Trophoblast cell (in vitro differentiated cells and primary cell): ENCODE data around the gene MUC12.

Experiments
- DNase-seq, 2 donors: peaks; one replicate each; pipeline ENCODE4 v3.0.0-alpha.2; 2016
- H2AFZ ChIP-seq: 2 replicates; pipeline ENCODE4 v1.6.1; 2013; ENCODE audit warnings: low read length, moderate library complexity, mild to moderate bottlenecking; ENCODE audit not compliant: insufficient read depth, poor library complexity
- H2AK5ac ChIP-seq: 2 replicates; pipeline ENCODE4 v1.6.1; 2013; ENCODE audit warnings: mild to moderate bottlenecking, low read length
- H2BK120ac ChIP-seq: 2 replicates; pipeline ENCODE4 v1.6.1; 2013; ENCODE audit warnings: low read length, mild to moderate bottlenecking, moderate library complexity; ENCODE audit not compliant: insufficient read depth, poor library complexity
- H2BK12ac ChIP-seq: 2 replicates; pipeline ENCODE4 v1.6.1; 2013; ENCODE audit warnings: mild to moderate bottlenecking, low read length, moderate library complexity
- H2BK5ac ChIP-seq: 2 replicates; pipeline ENCODE4 v1.6.1; 2013; ENCODE audit warnings: low read length, low read depth, moderate library complexity, mild to moderate bottlenecking; ENCODE audit not compliant: poor library complexity
- H3K14ac ChIP-seq: 2 replicates; pipeline ENCODE4 v1.6.1; 2013; ENCODE audit warnings: mild to moderate bottlenecking, low read length
- H3K18ac ChIP-seq: 2 replicates; pipeline ENCODE4 v1.6.1; 2013; ENCODE audit warnings: mild to moderate bottlenecking, low read length
- H3K23ac ChIP-seq: 2 replicates; pipeline ENCODE4 v1.6.1; 2013; ENCODE audit warnings: low read length
- H3K27ac ChIP-seq: 2 replicates; pipeline ENCODE4 v1.5.1; 2013; ENCODE audit warnings: low read depth, mild to moderate bottlenecking, inconsistent platforms, low read length, moderate library complexity
- H3K27me3 ChIP-seq: 2 replicates; pipeline ENCODE4 v1.6.1; 2013; ENCODE audit warnings: inconsistent platforms, mild to moderate bottlenecking, low read length, moderate library complexity; ENCODE audit not compliant: insufficient read depth
- H3K36me3 ChIP-seq, 2 experiments: 1 replicate in 1 of 2; 2 replicates in 1 of 2; pipeline ENCODE4 v1.6.1; 2013; ENCODE audit warnings: low read length in 2 of 2, mild to moderate bottlenecking in 2 of 2, moderate library complexity in 1 of 2; ENCODE audit not compliant: insufficient read depth in 2 of 2, control insufficient read depth in 1 of 2
- H3K4ac ChIP-seq: 2 replicates; pipeline ENCODE4 v1.6.1; 2013; ENCODE audit warnings: low read depth, mild to moderate bottlenecking, low read length, moderate library complexity
- H3K4me1 ChIP-seq, 2 experiments: 1 replicate in 1 of 2; 2 replicates in 1 of 2; pipeline ENCODE4 v1.6.1; 2013; ENCODE audit warnings: low read length in 2 of 2, mild to moderate bottlenecking in 2 of 2, moderate library complexity in 1 of 2; ENCODE audit not compliant: insufficient read depth in 2 of 2, control insufficient read depth in 1 of 2
- H3K4me2 ChIP-seq: 2 replicates; pipeline ENCODE4 v1.6.1; 2013; ENCODE audit warnings: inconsistent platforms, mild to moderate bottlenecking, low read length, moderate library complexity
- H3K4me3 ChIP-seq: 2 replicates; pipeline ENCODE4 v1.5.1; 2013; ENCODE audit warnings: mild to moderate bottlenecking, low read depth, low read length, inconsistent platforms
- H3K79me1 ChIP-seq: one replicate; pipeline ENCODE4 v1.6.1; 2013; ENCODE audit warnings: low read length
- H3K79me2 ChIP-seq: 2 replicates; pipeline ENCODE4 v1.6.1; 2013; ENCODE audit warnings: low read length, mild to moderate bottlenecking; ENCODE audit not compliant: control insufficient read depth, insufficient read depth, poor library complexity
- H3K9ac ChIP-seq: 2 replicates; pipeline ENCODE4 v1.6.1; 2013; ENCODE audit warnings: mild to moderate bottlenecking, low read length
- H3K9me3 ChIP-seq: 2 replicates; pipeline ENCODE4 v1.6.1; 2013; ENCODE audit warnings: low read depth, mild to moderate bottlenecking, control low read depth, inconsistent platforms, low read length; ENCODE audit not compliant: insufficient read depth
- H4K12ac ChIP-seq: 2 replicates; pipeline ENCODE4 v1.6.1; 2013; ENCODE audit warnings: low read depth, mild to moderate bottlenecking, low read length, moderate library complexity
- H4K8ac ChIP-seq: 2 replicates; pipeline ENCODE4 v1.6.1; 2013; ENCODE audit warnings: low read depth, mild to moderate bottlenecking, low read length, moderate library complexity
- H4K91ac ChIP-seq: one replicate; pipeline ENCODE4 v1.6.1; 2013; ENCODE audit warnings: low read depth, mild to moderate bottlenecking, low read length, moderate library complexity
- WGBS: extraction: QIAGEN DNeasy Blood & Tissue Kit; methylation state at CpG from one replicate; pipeline ENCODE4 v1.1.7; 2013; ENCODE audit warnings: missing lambda C conversion rate; ENCODE audit not compliant: insufficient read length, insufficient coverage; ENCODE audit errors: extremely low coverage; 5-methylcytosine and 5-hydroxymethylcytosine counted together

MUC12 gene

DNA sequence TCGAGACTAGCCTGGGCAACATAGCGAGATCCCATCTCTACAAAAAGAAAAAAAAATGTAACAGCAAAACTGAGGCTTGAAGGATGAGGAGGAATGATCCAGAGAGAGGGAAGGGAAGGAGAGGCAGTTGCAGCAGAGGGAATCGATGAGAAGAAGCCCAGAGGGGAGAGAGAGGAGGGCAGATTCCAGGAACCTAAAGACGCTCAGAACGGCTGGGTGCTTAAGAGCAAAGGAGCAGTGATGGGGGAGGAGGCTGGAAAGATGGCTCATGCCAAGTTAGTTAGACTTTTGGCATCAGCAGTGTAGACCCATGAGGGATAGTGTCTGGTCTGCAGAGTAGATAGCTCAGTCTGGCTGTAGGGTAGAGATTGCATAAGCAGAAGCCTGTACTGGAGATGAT lies 40.3 kb downstream of the MUC12 start:
- Histone ChIP-seq H4K8ac (no peak overlapping the region), H3K79me1 (no peaks in the 10 kb centered on the region), H3K4me2 (no peak overlapping the region), H3K27me3 (no peaks in the 10 kb centered on the region), H3K18ac (no peak overlapping the region), H3K4me3 (no peak overlapping the region), H2BK120ac (no peak overlapping the region), H3K4ac (no peak overlapping the region), H3K4me1 (no peaks in the 10 kb centered on the region), H3K36me3 (no peaks in the 10 kb centered on the region), H3K14ac (no peak overlapping the region), H4K91ac (no peak overlapping the region), H3K79me2 (no peaks in the 10 kb centered on the region), H3K27ac (no peak overlapping the region), H2AK5ac (no peak overlapping the region), H3K23ac (no peak overlapping the region), H3K9ac (no peak overlapping the region), H2AFZ (no peak overlapping the region), H2BK12ac (no peak overlapping the region), H2BK5ac (no peak overlapping the region), H3K9me3 (peaks cover 3% of the 10 kb centered on the region), H4K12ac (no peak overlapping the region)
- no peak for DNase-seq
- WGBS, result no CpG with 5 or more reads among the region's 5 CpGs

DNA sequence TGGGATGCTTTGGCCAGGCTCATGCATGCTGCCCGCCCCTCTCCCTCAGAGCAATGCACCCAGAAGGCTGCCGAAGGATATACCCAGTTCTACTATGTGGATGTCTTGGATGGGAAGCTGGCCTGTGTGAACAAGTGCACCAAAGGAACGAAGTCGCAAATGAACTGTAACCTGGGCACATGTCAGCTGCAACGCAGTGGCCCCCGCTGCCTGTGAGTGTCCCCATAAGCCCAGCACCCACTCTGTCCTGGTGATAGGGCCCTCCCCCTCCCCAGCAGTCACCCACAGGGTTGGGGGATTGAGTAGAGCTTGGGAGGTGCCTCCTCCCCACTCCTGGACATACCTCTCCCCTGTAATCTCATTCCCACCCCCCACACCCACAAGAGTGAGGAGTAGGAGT lies 43.6 kb downstream of the MUC12 start:
- Histone ChIP-seq H3K9ac (no peak overlapping the region), H3K18ac (no peak overlapping the region), H2AFZ (no peak overlapping the region), H3K4me2 (no peak overlapping the region), H2AK5ac (no peak overlapping the region), H3K4ac (no peak overlapping the region), H3K4me1 (peaks cover 6 to 8% of the 10 kb centered on the region in 2 experiments), H3K79me2 (no peaks in the 10 kb centered on the region), H3K9me3 (no peaks in the 10 kb centered on the region), H4K8ac (no peak overlapping the region), H3K36me3 (no peaks in the 10 kb centered on the region), H3K23ac (no peak overlapping the region), H2BK5ac (no peak overlapping the region), H3K27ac (no peak overlapping the region), H3K14ac (no peak overlapping the region), H2BK120ac (no peak overlapping the region), H4K91ac (no peak overlapping the region), H4K12ac (no peak overlapping the region), H2BK12ac (no peak overlapping the region), H3K27me3 (no peaks in the 10 kb centered on the region), H3K79me1 (peaks cover 3% of the 10 kb centered on the region), H3K4me3 (no peak overlapping the region)
- WGBS, result no CpG with 5 or more reads among the region's 6 CpGs
- no peak for DNase-seq

GRCh38 chr7:101015626-101016025 lies 46.3 kb downstream of the MUC12 start:
- no peak overlapping the region for H3K4me2 ChIP-seq
- no peak overlapping the region for H3K4ac ChIP-seq
- no peak overlapping the region for H3K14ac ChIP-seq
- peaks cover 3% of the 10 kb centered on the region for H3K79me1 ChIP-seq
- peaks cover 14% of the 10 kb centered on the region in 2 experiments for H3K4me1 ChIP-seq
- no peak overlapping the region for H4K91ac ChIP-seq
- H2BK120ac ChIP-seq, result no peak overlapping the region
- H4K12ac ChIP-seq, result no peak overlapping the region
- no peak overlapping the region for H2BK12ac ChIP-seq
- no peak overlapping the region for H2AFZ ChIP-seq
- H3K4me3 ChIP-seq, result no peak overlapping the region
- H3K23ac ChIP-seq, result no peak overlapping the region
- H3K9me3 ChIP-seq, result no peaks in the 10 kb centered on the region
- no peak overlapping the region for H2BK5ac ChIP-seq
- H3K18ac ChIP-seq, result no peak overlapping the region
- no peak overlapping the region for H3K27ac ChIP-seq
- no peaks in the 10 kb centered on the region for H3K27me3 ChIP-seq
- no CpG with 5 or more reads among the region's 8 CpGs for WGBS
- no peak for DNase-seq
- no peak overlapping the region for H3K9ac ChIP-seq
- no peaks in the 10 kb centered on the region for H3K79me2 ChIP-seq
- no peaks in the 10 kb centered on the region for H3K36me3 ChIP-seq
- no peak overlapping the region for H4K8ac ChIP-seq
- no peak overlapping the region for H2AK5ac ChIP-seq

DNA sequence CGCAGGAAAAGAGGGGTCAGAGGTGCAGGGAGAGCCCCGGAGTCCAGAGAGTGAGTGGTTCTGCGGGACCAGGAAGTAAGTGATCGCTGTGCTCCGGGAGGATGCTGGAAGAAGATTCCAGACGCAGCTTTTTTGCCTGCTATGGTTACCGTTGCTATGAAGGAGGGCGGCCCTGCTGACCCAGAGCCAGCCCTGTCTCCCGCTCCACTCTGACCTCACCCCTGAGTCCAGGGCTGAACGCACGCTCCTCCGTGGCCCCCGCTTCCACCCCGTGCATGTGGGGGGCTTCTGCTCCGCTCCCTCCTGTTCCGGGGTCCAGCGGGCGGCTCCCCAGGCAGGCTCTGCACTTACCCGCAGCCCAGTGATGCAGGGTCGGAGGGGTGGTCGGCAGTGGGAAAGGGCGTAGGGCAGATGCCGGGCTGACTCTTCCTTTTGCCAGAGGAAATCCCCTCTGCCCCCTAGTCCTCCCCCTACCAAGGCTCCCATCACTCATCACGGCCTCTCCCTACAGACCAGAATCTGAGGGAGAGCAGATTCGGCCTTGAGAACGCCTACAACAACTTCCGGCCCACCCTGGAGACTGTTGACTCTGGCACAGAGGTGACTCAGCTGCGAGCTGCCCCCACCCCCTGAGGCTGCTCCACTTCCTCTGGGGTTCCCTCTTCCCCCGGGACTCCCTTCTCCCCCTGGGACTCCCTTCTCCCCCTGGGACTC lies 47.9 kb downstream of the MUC12 start:
- DNase-seq, result peak; percentile 69 to 89
- peak overlapping the region; percentile 13 for H3K4ac ChIP-seq
- peak overlapping the region; percentile 44 for H2AFZ ChIP-seq
- peak overlapping the region; percentile 41 for H2BK12ac ChIP-seq
- no peak overlapping the region for H3K23ac ChIP-seq
- peak overlapping the region; percentile 80 for H4K91ac ChIP-seq
- H3K27me3 ChIP-seq, result no peaks in the 10 kb centered on the region
- no peak overlapping the region for H2AK5ac ChIP-seq
- WGBS, result no CpG with 5 or more reads among the region's 29 CpGs
- peak overlapping the region; percentile 45 for H2BK5ac ChIP-seq
- H3K79me1 ChIP-seq, result peaks cover 3% of the 10 kb centered on the region
- peak overlapping the region; percentile 57 for H4K12ac ChIP-seq
- no peaks in the 10 kb centered on the region for H3K36me3 ChIP-seq
- peak overlapping the region; percentile 79 for H3K14ac ChIP-seq
- peak overlapping the region; percentile 41 for H3K9ac ChIP-seq
- H3K79me2 ChIP-seq, result no peaks in the 10 kb centered on the region
- peak overlapping the region; percentile 85 for H4K8ac ChIP-seq
- peak overlapping the region; percentile 77 for H3K4me2 ChIP-seq
- no peaks in the 10 kb centered on the region for H3K9me3 ChIP-seq
- peaks cover 14% of the 10 kb centered on the region in 2 experiments for H3K4me1 ChIP-seq
- H3K4me3 ChIP-seq, result peak overlapping the region; percentile 63
- H3K18ac ChIP-seq, result peak overlapping the region; percentile 67
- H2BK120ac ChIP-seq, result peak overlapping the region; percentile 67
- H3K27ac ChIP-seq, result peak overlapping the region; percentile 68
